HG02678 (cell line): ENCODE measurements around the gene GMDS.
A peak's percentile ranks its signal among the peaks of the same experiment; 100 is the strongest.

Experiments used
- ATAC-seq: cut with Tn5 transposase; IDR thresholded peaks from one replicate; pipeline ENCODE4 v1.9.1; 2021; ENCODE audit warnings: mild to moderate bottlenecking, moderate library complexity; ENCODE audit not compliant: unreplicated experiment

GMDS gene

GRCh38 chr6:1817033-1817761 is 428.2 kb downstream of the GMDS start:
- no peak for ATAC-seq

- ATAC-seq = no peak
Observed at GRCh38 chr6:1815827-1816452, 429.5 kb downstream of the GMDS start.

- ATAC-seq = no peak
Observed at GRCh38 chr6:1814279-1814678, 431.1 kb downstream of the GMDS start.

GRCh38 chr6:1812487-1812886 is 432.9 kb downstream of the GMDS start:
- ATAC-seq = no peak

GRCh38 chr6:1812034-1812433 is 433.4 kb downstream of the GMDS start:
- ATAC-seq = no peak

- no peak for ATAC-seq
Observed at GRCh38 chr6:1810880-1811279, 434.5 kb downstream of the GMDS start.

- ATAC-seq = no peak
Observed at GRCh38 chr6:1809291-1809988, 436.0 kb downstream of the GMDS start.

- no peak for ATAC-seq
Observed at GRCh38 chr6:1806935-1807334, 438.5 kb downstream of the GMDS start.

- ATAC-seq = no peak
Observed at GRCh38 chr6:1802491-1803395, 442.7 kb downstream of the GMDS start.

GRCh38 chr6:1801401-1801800 is 444.0 kb downstream of the GMDS start:
- no peak for ATAC-seq

GRCh38 chr6:1800845-1801244 is 444.6 kb downstream of the GMDS start:
- no peak for ATAC-seq

- no peak for ATAC-seq
Observed at GRCh38 chr6:1798965-1799325, 446.5 kb downstream of the GMDS start.

- ATAC-seq = no peak
Observed at GRCh38 chr6:1798303-1798964, 447.0 kb downstream of the GMDS start.

- peak; percentile 12 for ATAC-seq
Observed at GRCh38 chr6:1797801-1798200, 447.6 kb downstream of the GMDS start.

GRCh38 chr6:1796706-1797529 is 448.5 kb downstream of the GMDS start:
- peak; percentile 89 for ATAC-seq

- ATAC-seq = no peak
Observed at GRCh38 chr6:1795910-1796309, 449.5 kb downstream of the GMDS start.

- ATAC-seq = no peak
Observed at GRCh38 chr6:1792989-1793388, 452.4 kb downstream of the GMDS start.

GRCh38 chr6:1790684-1791083 is 454.7 kb downstream of the GMDS start:
- ATAC-seq = no peak

GRCh38 chr6:1789092-1789491 is 456.3 kb downstream of the GMDS start:
- no peak for ATAC-seq

GRCh38 chr6:1787894-1788293 is 457.5 kb downstream of the GMDS start:
- no peak for ATAC-seq
